GM12878 (cell line): ENCODE results near the gene MCF2L2. TPM values are rescaled to one million over a fixed set of nuclear protein-coding genes. Genes with fewer than 3 reads are reported as not detected.

Experiments
- ATAC-seq: fragments of 200-7000 bp; cut with Tn5 transposase; 3 replicates; pipeline ENCODE4 v1.9.1; 2020; ENCODE audit warnings: mild to moderate bottlenecking, moderate library complexity
- BruUV-seq: library from RNA; stranded (reverse); fragments of 400-500 nt; replicated peaks from 2 replicates; lab custom pipeline; 2021; lab: Mats Ljungman, UMichigan
- CTCF ChIA-PET: fragments of 300-600 bp; sonication (Branson Sonifier 250); formaldehyde crosslinking; extraction: SDS; loops from one replicate; lab custom pipeline; 2021; ENCODE audit warnings: inconsistent platforms; lab: Yijun Ruan, JAX
- POLR2A ChIA-PET: fragments of 350-600 bp; formaldehyde crosslinking; extraction: SDS; loops from one replicate; lab custom pipeline; 2021; ENCODE audit warnings: inconsistent platforms; lab: Charles Lee
- RAD21 ChIA-PET: fragments of 300-600 bp; sonication (Branson Sonifier 250); formaldehyde crosslinking; loops from one replicate; lab custom pipeline; 2023; ENCODE audit warnings: antibody characterized with exemption; ENCODE audit not compliant: unreplicated experiment; lab: Charles Lee
- SMC1A ChIA-PET: fragments of 300-600 bp; sonication (Branson Sonifier 250); formaldehyde crosslinking; loops from one replicate; lab custom pipeline; 2023; ENCODE audit not compliant: unreplicated experiment, uncharacterized antibody; lab: Charles Lee
- DNase-seq: peaks from one replicate; pipeline ENCODE4 v3.0.0-alpha.2; 2011; ENCODE audit warnings: low read depth, low spot score
- FAIRE-seq: peaks from 3 replicates; lab custom pipeline; 2011; peaks lifted over from hg19 to GRCh38; lab: Jason Lieb, UNC
- H2AFZ ChIP-seq: 2 replicates; pipeline ENCODE4 v1.6.0; 2011; ENCODE audit warnings: low read depth, low read length, control low read depth; ENCODE audit not compliant: control insufficient read depth
- H3K27ac ChIP-seq: 2 replicates; pipeline ENCODE4 v1.5.1; 2011; ENCODE audit warnings: control low read depth; ENCODE audit not compliant: control insufficient read depth, insufficient read depth
- H3K27me3 ChIP-seq, 2 experiments: replicated peaks in 1 of 2; 2 replicates each; pipeline versions ENCODE4 v1.6.0 to v1.6.1; 2011; ENCODE audit warnings: low read length in 1 of 2; ENCODE audit not compliant: control insufficient read depth in 2 of 2, insufficient read depth in 2 of 2
- H3K36me3 ChIP-seq, 2 experiments: 2 replicates each; pipeline ENCODE4 v1.5.1; 2011; ENCODE audit warnings: low read length in 1 of 2; ENCODE audit not compliant: control insufficient read depth in 2 of 2, insufficient read depth in 2 of 2
- H3K4me1 ChIP-seq: 2 replicates; pipeline ENCODE4 v1.6.1; 2011; ENCODE audit warnings: mild to moderate bottlenecking, low read length, moderate library complexity, mixed read lengths; ENCODE audit not compliant: control insufficient read depth, insufficient read depth
- H3K4me2 ChIP-seq: 2 replicates; pipeline ENCODE4 v1.6.0; 2011; ENCODE audit warnings: control low read depth; ENCODE audit not compliant: control insufficient read depth, insufficient read depth
- H3K4me3 ChIP-seq: fragments of 200-600 bp; sonication (generic); 2 replicates; pipeline ENCODE4 v1.5.1; 2016
- H3K79me2 ChIP-seq: 2 replicates; pipeline ENCODE4 v1.6.0; 2011; ENCODE audit warnings: low read length; ENCODE audit not compliant: control insufficient read depth, insufficient read depth
- H3K9ac ChIP-seq: 2 replicates; pipeline ENCODE4 v1.8.0; 2011; ENCODE audit warnings: low read length, control low read depth, mixed read lengths; ENCODE audit not compliant: control insufficient read depth, insufficient read depth
- H3K9me3 ChIP-seq: replicated peaks from 3 replicates; pipeline ENCODE4 v1.5.1; 2011; ENCODE audit warnings: mild to moderate bottlenecking, low read length; ENCODE audit not compliant: control insufficient read depth, insufficient read depth
- H4K20me1 ChIP-seq: 2 replicates; pipeline ENCODE4 v1.6.0; 2011; ENCODE audit not compliant: control insufficient read depth, insufficient read depth
- CHD4 ChIP-seq: fragments of 200-600 bp; sonication (generic); IDR thresholded peaks from 2 replicates; pipeline ENCODE4 v1.6.1; 2016; ENCODE audit warnings: mild to moderate bottlenecking
- HDAC2 ChIP-seq: fragments of 200-600 bp; sonication (generic); IDR thresholded peaks from 2 replicates; pipeline ENCODE4 v1.6.1; 2017
- JUND ChIP-seq: IDR thresholded peaks from 2 replicates; pipeline ENCODE4 v1.6.1; 2012; ENCODE audit warnings: low read depth, mild to moderate bottlenecking, low read length, improper control_type of control experiment, moderate library complexity
- MEF2A ChIP-seq: IDR thresholded peaks from 2 replicates; pipeline ENCODE4 v1.6.1; 2011; ENCODE audit warnings: low read depth, mild to moderate bottlenecking, low read length, moderate library complexity; ENCODE audit not compliant: insufficient read depth
- POLR2AphosphoS2 ChIP-seq: IDR thresholded peaks from 2 replicates; pipeline ENCODE4 v1.6.1; 2011; ENCODE audit warnings: low read depth, mild to moderate bottlenecking, low read length, improper control_type of control experiment, moderate library complexity
- RUNX3 ChIP-seq: IDR thresholded peaks from 2 replicates; pipeline ENCODE4 v1.6.1; 2012; ENCODE audit warnings: low read length, inconsistent platforms
- STAT3 ChIP-seq: IDR thresholded peaks from 2 replicates; pipeline ENCODE4 v1.6.1; 2011; ENCODE audit warnings: low read depth, low read length, improper control_type of control experiment
- WGBS: methylation state at CpG from one replicate; pipeline ENCODE4 v1.1.6; 2016; ENCODE audit warnings: low lambda C conversion rate; ENCODE audit not compliant: insufficient replicate concordance, insufficient coverage; ENCODE audit errors: missing lambda C conversion rate; 5-methylcytosine and 5-hydroxymethylcytosine counted together
- in situ Hi-C: fragments of 300-500 bp; cut with MboI; formaldehyde crosslinking; loops from 9 replicates; pipeline ENCODE4 v1.14.3; 2018; ENCODE audit warnings: mixed read lengths
- intact Hi-C: fragments of 100-400 bp; cut with micrococcal nuclease; formaldehyde crosslinking; loops from one replicate; pipeline ENCODE4 v1.14.2; 2022; ENCODE audit not compliant: unreplicated experiment
- polyA plus RNA-seq, 11 experiments: library from polyadenylated mRNA; depleted of rRNA in 4 of 11; unstranded in 6 of 11; stranded (reverse) in 5 of 11; fragments of >200 nt; fragmentation: Nextera tagmentation in 4 of 11; fragmentation: Illumina TruSeq in 1 of 11; extraction: Ambion mirVana in 4 of 11; extraction: Trizol in 1 of 11; gene quantifications; 1 replicate in 1 of 11; 2 replicates in 10 of 11; pipeline versions ENCODE4 v1.2.1 to v1.2.3, GENCODE V29; 2011 to 2016; ENCODE audit warnings: inconsistent platforms in 2 of 11, missing spikeins in 2 of 11, low read depth in 1 of 11
- total RNA-seq, 4 experiments: library from RNA; depleted of rRNA in 3 of 4; stranded (reverse); fragments of >200 nt in 3 of 4; fragmentation: Illumina TruSeq in 1 of 4; extraction: Trizol in 1 of 4; gene quantifications; 2 replicates each; pipeline versions ENCODE4 v1.2.1 to v1.2.3, GENCODE V29; 2013 to 2021

The MCF2L2 gene
- total and polyA plus RNA-seq, 10 of the 15 experiments (the other 5 are each of a cell fraction or from before 2014, with no cell fraction given), result 0.37 to 2.8 (median 1.4) TPM

GRCh38 chr3:183180784-183181295 is 247.6 kb downstream of the MCF2L2 start:
- RAD21 ChIA-PET, result interaction anchor here (7.6 kb wide), 1 partner anchor 203 kb away, joined by 256 read pairs; no protein-coding TSS in a partner anchor
- DNase-seq, result no peak
- Histone ChIP-seq H3K79me2 (no peaks in the 10 kb centered on the region), H4K20me1 (no peaks in the 10 kb centered on the region), H2AFZ (no peak overlapping the region), H3K27ac (no peak overlapping the region), H3K4me2 (no peak overlapping the region), H3K27me3 (peaks cover 4 to 16% of the 10 kb centered on the region in 2 experiments), H3K36me3 (no peaks in the 10 kb centered on the region), H3K4me1 (peaks cover 8% of the 10 kb centered on the region), H3K4me3 (no peak overlapping the region), H3K9me3 (no peaks in the 10 kb centered on the region), H3K9ac (no peak overlapping the region)
- no peak for FAIRE-seq
- SMC1A ChIA-PET, result interaction anchor here (5.3 kb wide), 1 partner anchor 200 kb away, joined by 26 read pairs; no protein-coding TSS in a partner anchor
- CTCF ChIA-PET, result interaction anchor here (4.9 kb wide), 1 partner anchor 57 kb away, joined by 65 read pairs; no protein-coding TSS in a partner anchor
- BruUV-seq, result no TSS peak
- TF ChIP-seq RUNX3, result no peak
- no peak for TF ChIP-seq MEF2A
- no peak for TF ChIP-seq JUND
- TF ChIP-seq CHD4, result no peak
- TF ChIP-seq POLR2AphosphoS2, result no peak
- no peak for TF ChIP-seq STAT3
- TF ChIP-seq HDAC2, result no peak
- ATAC-seq, result no peak
- POLR2A ChIA-PET, result no interaction called here
- intact Hi-C loops (loop anchor here (5.0 kb wide), 1 partner anchor 586 kb away; no protein-coding TSS in a partner anchor), in situ Hi-C loops (loop anchor here (5.0 kb wide), 1 partner anchor 201 kb away; no protein-coding TSS in a partner anchor)
- 67% methylated on average over 7 of the region's 11 CpGs for WGBS
